Measurements from ENCODE around the gene JAZF1. TPM values are rescaled to one million over a fixed set of nuclear protein-coding genes. Genes with fewer than 3 reads are reported as not detected.
"Not testable (repeated sequence)": the region's sequence is repeated elsewhere in the genome, so short reads cannot be mapped to it uniquely, and the experiment has no call there.

JAZF1 gene
- total RNA-seq, 1 experiment from 2014 or later: 14.2 TPM

- no TSS peak for BruUV-seq (replicated peaks)
- no peaks in the 10 kb centered on the region for H3K36me3 Mint-ChIP-seq (ENCODE audit: insufficient read depth, unreplicated experiment)
- no peaks in the 10 kb centered on the region for H3K4me1 Mint-ChIP-seq (ENCODE audit: insufficient read depth, unreplicated experiment)
- H3K27ac Mint-ChIP-seq (ENCODE audit: low read depth, unreplicated experiment): no peak overlapping the region
- DNase-seq (ENCODE audit: unreplicated experiment): no peak
- no peak for TF ChIP-seq CTCF (IDR thresholded peaks at IDR 0.05; ENCODE audit: unreplicated experiment)
- no peaks in the 10 kb centered on the region for H3K27me3 Mint-ChIP-seq (ENCODE audit: insufficient read depth, unreplicated experiment)
- H3K9me3 Mint-ChIP-seq (ENCODE audit: unreplicated experiment): no peaks in the 10 kb centered on the region
- ChIA-PET POLR2A (no interaction called here), CTCF (interaction anchor here (1.1 kb wide), 2 partner anchors 17 to 89 kb away, joined by 3 to 4 read pairs; no protein-coding TSS in a partner anchor)
- intact Hi-C loops (cut with micrococcal nuclease): loop anchor here (5.0 to 10.0 kb wide), 3 partner anchors 141 to 331 kb away; no protein-coding TSS in a partner anchor
- H3K4me3 Mint-ChIP-seq (ENCODE audit: unreplicated experiment): no peak overlapping the region
Measured at GRCh38 chr7:27923642-27923980, 257.0 kb downstream of the JAZF1 start.

GRCh38 chr7:27922907-27923641 is 257.5 kb downstream of the JAZF1 start:
- no TSS peak for BruUV-seq (replicated peaks)
- H3K36me3 Mint-ChIP-seq (ENCODE audit: insufficient read depth, unreplicated experiment): no peaks in the 10 kb centered on the region
- H3K9me3 Mint-ChIP-seq (ENCODE audit: unreplicated experiment): no peaks in the 10 kb centered on the region
- no peak for TF ChIP-seq CTCF (IDR thresholded peaks at IDR 0.05; ENCODE audit: unreplicated experiment)
- H3K27ac Mint-ChIP-seq (ENCODE audit: low read depth, unreplicated experiment): no peak overlapping the region
- H3K27me3 Mint-ChIP-seq (ENCODE audit: insufficient read depth, unreplicated experiment): no peaks in the 10 kb centered on the region
- no peak for DNase-seq (ENCODE audit: unreplicated experiment)
- CTCF ChIA-PET: interaction anchor here (0.6 kb wide), 1 partner anchor 17 kb away, joined by 3 read pairs; no protein-coding TSS in a partner anchor
- no peak overlapping the region for H3K4me3 Mint-ChIP-seq (ENCODE audit: unreplicated experiment)
- H3K4me1 Mint-ChIP-seq (ENCODE audit: insufficient read depth, unreplicated experiment): no peaks in the 10 kb centered on the region
- POLR2A ChIA-PET: no interaction called here
- intact Hi-C loops (cut with micrococcal nuclease): loop anchor here (5.0 to 10.0 kb wide), 3 partner anchors 141 to 331 kb away; no protein-coding TSS in a partner anchor

- POLR2A ChIA-PET; DNase-seq (ENCODE audit: unreplicated experiment); H3K4me1 Mint-ChIP-seq (ENCODE audit: insufficient read depth, unreplicated experiment); H3K9me3 Mint-ChIP-seq (ENCODE audit: unreplicated experiment); H3K36me3 Mint-ChIP-seq (ENCODE audit: insufficient read depth, unreplicated experiment); H3K27me3 Mint-ChIP-seq (ENCODE audit: insufficient read depth, unreplicated experiment); H3K4me3 Mint-ChIP-seq (ENCODE audit: unreplicated experiment); BruUV-seq (replicated peaks); H3K27ac Mint-ChIP-seq (ENCODE audit: low read depth, unreplicated experiment): not testable (repeated sequence)
- CTCF ChIA-PET: interaction anchor here (0.6 to 1.1 kb wide), 3 partner anchors 54 to 288 kb away, joined by 3 to 4 read pairs (median 3); no protein-coding TSS in a partner anchor
- intact Hi-C loops (cut with micrococcal nuclease): loop anchor here (5.0 to 10.0 kb wide), 3 partner anchors 140 to 330 kb away; no protein-coding TSS in a partner anchor
Measured at GRCh38 chr7:27922389-27922788, 258.2 kb downstream of the JAZF1 start.

- H3K27ac Mint-ChIP-seq (ENCODE audit: low read depth, unreplicated experiment): no peak overlapping the region
Measured at GRCh38 chr7:27921081-27921836, 259.3 kb downstream of the JAZF1 start.

More at GRCh38 chr7:27921081-27921836, 259.3 kb downstream of the JAZF1 start:
- no TSS peak for BruUV-seq (replicated peaks)
- no peaks in the 10 kb centered on the region for H3K36me3 Mint-ChIP-seq (ENCODE audit: insufficient read depth, unreplicated experiment)
- H3K9me3 Mint-ChIP-seq (ENCODE audit: unreplicated experiment): no peaks in the 10 kb centered on the region
- CTCF ChIA-PET: interaction anchor here (0.5 to 3.1 kb wide), 30 partner anchors 8 to 1064 kb away, joined by 3 to 18 read pairs (median 3); no protein-coding TSS in a partner anchor
- POLR2A ChIA-PET: interaction anchor here (1.3 to 1.9 kb wide), 2 partner anchors 99 to 280 kb away, joined by 4 to 5 read pairs; no protein-coding TSS in a partner anchor
- peak; percentile 46 for TF ChIP-seq CTCF (IDR thresholded peaks at IDR 0.05; ENCODE audit: unreplicated experiment)
- DNase-seq (ENCODE audit: unreplicated experiment): peak; percentile 72
- H3K4me3 Mint-ChIP-seq (ENCODE audit: unreplicated experiment): no peak overlapping the region
- intact Hi-C loops (cut with micrococcal nuclease): loop anchor here (1.0 to 10.0 kb wide), 6 partner anchors 99 to 725 kb away; no protein-coding TSS in a partner anchor
- H3K4me1 Mint-ChIP-seq (ENCODE audit: insufficient read depth, unreplicated experiment): no peaks in the 10 kb centered on the region
- no peaks in the 10 kb centered on the region for H3K27me3 Mint-ChIP-seq (ENCODE audit: insufficient read depth, unreplicated experiment)

Data from MCF 10A (cell line).